Measurements from ENCODE around the gene MCM7. TPM values are rescaled to one million over a fixed set of nuclear protein-coding genes. Genes with fewer than 3 reads are reported as not detected.

The MCM7 gene
- polyA plus RNA-seq, 3 donors: 6.9 to 61.1 (median 8.8) TPM

GRCh38 chr7:100053215-100053614 is 48.0 kb downstream of the MCM7 start:
- Histone ChIP-seq H3K27me3 (ENCODE audit: control insufficient read depth in 2 of 2, insufficient read depth in 2 of 2, low read length in 2 of 2) (no peaks in the 10 kb centered on the region), H4K20me1 (ENCODE audit: insufficient read depth, low read length) (no peaks in the 10 kb centered on the region), H3K9me3 (replicated peaks in 1 of 2; ENCODE audit: control insufficient read depth in 1 of 2, insufficient read depth in 1 of 2, low read length in 2 of 2) (no peaks in the 10 kb centered on the region), H3K36me3 (replicated peaks in 1 of 2; ENCODE audit: control insufficient read depth in 1 of 2, insufficient read depth in 2 of 2, low read length in 2 of 2) (peaks cover 14 to 21% of the 10 kb centered on the region in 2 donors), H3K79me2 (ENCODE audit: insufficient read depth, low read length) (peaks cover 12% of the 10 kb centered on the region), H3K4me2 (replicated peaks; ENCODE audit: extremely low read depth, low read length, poor library complexity, severe bottlenecking) (no peak overlapping the region), H3K9ac (ENCODE audit: insufficient read depth, low read length, poor library complexity, severe bottlenecking) (no peak overlapping the region), H3K4me1 (ENCODE audit: control insufficient read depth in 1 of 2, insufficient read depth in 2 of 2, low read length in 2 of 2) (peaks cover 12 to 14% of the 10 kb centered on the region in 2 donors), H2AFZ (ENCODE audit: insufficient read depth, low read depth, low read length, poor library complexity, severe bottlenecking) (no peak overlapping the region), H3K4me3 (replicated peaks in 1 of 3; ENCODE audit: low read depth in 2 of 3, low read length in 3 of 3) (no peak overlapping the region), H3K27ac (ENCODE audit: low read depth in 1 of 2, low read length in 2 of 2) (no peak overlapping the region)
- no peak for TF ChIP-seq CTCF (IDR thresholded peaks at IDR 0.05)
- Mint-ChIP-seq H3K27me3 (ENCODE audit: low read depth in 3 of 3) (peaks cover 0 to 2% (median 0%) of the 10 kb centered on the region in 3 donors), H3K9me3 (no peaks in the 10 kb centered on the region), H3K36me3 (peaks cover 17 to 20% of the 10 kb centered on the region in 2 donors), H3K27ac (no peak overlapping the region), H3K4me1 (peaks cover 10% of the 10 kb centered on the region), H3K4me3 (no peak overlapping the region)
- peak; percentile 22 to 39 (median 27) for DNase-seq
- intact Hi-C loops (cut with micrococcal nuclease): loop anchor here (10.0 kb wide), 2 partner anchors 58 to 138 kb away; partner anchors contain the start of gene TRIM4 (in 2 of the 2)
- WGBS (ENCODE audit: insufficient coverage): 69% methylated on average over 2 of the region's 3 CpGs

GRCh38 chr7:100051611-100052010 is 49.6 kb downstream of the MCM7 start:
- TF ChIP-seq CTCF (IDR thresholded peaks at IDR 0.05): no peak

More at GRCh38 chr7:100051611-100052010, 49.6 kb downstream of the MCM7 start:
- Mint-ChIP-seq H3K36me3 (peaks cover 2 to 4% of the 10 kb centered on the region in 2 donors), H3K27ac (peak overlapping the region in 1 of 7 donors; percentile 11), H3K4me3 (no peak overlapping the region), H3K4me1 (peaks cover 10% of the 10 kb centered on the region), H3K27me3 (ENCODE audit: low read depth in 3 of 3) (peaks cover under 1 to 5% (median 2%) of the 10 kb centered on the region in 3 donors), H3K9me3 (no peaks in the 10 kb centered on the region)
- no peak overlapping the region for H3K4me2 ChIP-seq (replicated peaks; ENCODE audit: extremely low read depth, low read length, poor library complexity, severe bottlenecking)
- H3K27ac ChIP-seq (ENCODE audit: low read depth in 1 of 2, low read length in 2 of 2): no peak overlapping the region
- no peaks in the 10 kb centered on the region for H4K20me1 ChIP-seq (ENCODE audit: insufficient read depth, low read length)
- no peaks in the 10 kb centered on the region for H3K27me3 ChIP-seq (ENCODE audit: control insufficient read depth in 2 of 2, insufficient read depth in 2 of 2, low read length in 2 of 2)
- no peaks in the 10 kb centered on the region for H3K9me3 ChIP-seq (replicated peaks in 1 of 2; ENCODE audit: control insufficient read depth in 1 of 2, insufficient read depth in 1 of 2, low read length in 2 of 2)
- H3K4me1 ChIP-seq (ENCODE audit: control insufficient read depth in 1 of 2, insufficient read depth in 2 of 2, low read length in 2 of 2): peaks cover 12 to 14% of the 10 kb centered on the region in 2 donors
- WGBS (ENCODE audit: insufficient coverage): 100% methylated on average over 1 of the region's 3 CpGs
- no peak overlapping the region for H3K9ac ChIP-seq (ENCODE audit: insufficient read depth, low read length, poor library complexity, severe bottlenecking)
- H3K36me3 ChIP-seq (replicated peaks in 1 of 2; ENCODE audit: control insufficient read depth in 1 of 2, insufficient read depth in 2 of 2, low read length in 2 of 2): peaks cover 0 to 4% of the 10 kb centered on the region in 2 donors
- no peak for DNase-seq
- intact Hi-C loops (cut with micrococcal nuclease): loop anchor here (10.0 kb wide), 2 partner anchors 57 to 137 kb away; partner anchors contain the start of gene TRIM4 (in 2 of the 2)
- peaks cover 12% of the 10 kb centered on the region for H3K79me2 ChIP-seq (ENCODE audit: insufficient read depth, low read length)
- H3K4me3 ChIP-seq (replicated peaks in 1 of 3; ENCODE audit: low read depth in 2 of 3, low read length in 3 of 3): no peak overlapping the region
- no peak overlapping the region for H2AFZ ChIP-seq (ENCODE audit: insufficient read depth, low read depth, low read length, poor library complexity, severe bottlenecking)
